ENCODE results near the gene PDK2. TPM values are rescaled to one million over a fixed set of nuclear protein-coding genes. Genes with fewer than 3 reads are reported as not detected.

PDK2 gene
- total and polyA plus RNA-seq, 9 of the 15 experiments (the other 6 are each of a cell fraction or from before 2014, with no cell fraction given) = 0.03 to 2.5 (median 1.4) TPM

- TF ChIP-seq ZNF449 (CRISPR knock-in tag; IDR thresholded peaks at IDR 0.05) (no peak), RREB1 (CRISPR knock-in tag; IDR thresholded peaks at IDR 0.05) (peak; percentile 65; the same call in 1 of the 2 replicates), ETV5 (CRISPR knock-in tag; IDR thresholded peaks at IDR 0.05; ENCODE audit: low read depth) (no peak), SMARCC2 (IDR thresholded peaks at IDR 0.05; ENCODE audit: low read depth) (no peak), ZNF609 (CRISPR knock-in tag; IDR thresholded peaks at IDR 0.05; ENCODE audit: borderline replicate concordance) (no peak), JUNB (CRISPR knock-in tag; conservative IDR thresholded peaks at IDR 0.05) (no peak), GTF2B (IDR thresholded peaks at IDR 0.05; ENCODE audit: extremely low read depth, insufficient read length) (no peak), CLOCK (CRISPR knock-in tag; IDR thresholded peaks at IDR 0.05; ENCODE audit: borderline replicate concordance) (no peak), ZNF282 (CRISPR knock-in tag; IDR thresholded peaks at IDR 0.05) (no peak)
Observed at GRCh38 chr17:50139950-50140885, 45.1 kb downstream of the PDK2 start (continued).

Data from K562 (cell line).